ENCODE measurements around the gene ATL2.

DNA sequence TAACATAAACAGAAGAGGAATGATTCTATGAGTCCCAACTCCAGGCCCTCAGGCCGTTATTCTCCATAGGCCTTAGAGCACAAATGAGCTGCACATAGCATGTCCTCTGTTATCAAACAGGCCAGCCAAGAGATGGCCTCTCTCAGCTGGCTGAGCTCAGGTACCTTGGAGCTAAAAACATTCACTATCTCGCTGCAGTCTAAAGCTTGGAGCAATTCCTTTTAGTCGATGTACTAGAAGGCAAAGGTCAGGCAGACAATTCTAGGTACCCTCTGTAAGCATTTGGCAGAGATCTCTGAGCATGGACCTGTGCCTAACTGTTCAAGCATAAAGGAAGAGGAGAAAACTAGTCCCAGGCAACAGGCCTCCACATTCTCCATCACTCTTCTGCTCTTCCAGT, 38.0 kb upstream of the ATL2 start:
- TF ChIP-seq CTCF (IDR thresholded peaks at IDR 0.05; ENCODE audit: low read length) (no peak), EZH2 (IDR thresholded peaks at IDR 0.05; ENCODE audit: borderline replicate concordance, low read length) (no peak)
